MM.1S (cell line): ENCODE data around the gene SURF1.
A peak's percentile ranks its signal among the peaks of the same experiment; 100 is the strongest.

Experiments
- DNase-seq: peaks from one replicate; pipeline ENCODE4 v3.0.0-alpha.2; 2015
- H2AFZ ChIP-seq: fragments of 300-600 bp; sonication (generic); 2 replicates; pipeline ENCODE4 v1.6.0; 2016; ENCODE audit warnings: antibody characterized with exemption, low read length
- H3F3A ChIP-seq: fragments of 300-600 bp; sonication (generic); 2 replicates; pipeline ENCODE4 v1.6.1; 2016; ENCODE audit warnings: mild to moderate bottlenecking, antibody characterized with exemption, low read length, moderate library complexity, mixed read lengths; ENCODE audit not compliant: insufficient read depth
- H3K27ac ChIP-seq: fragments of 300-600 bp; sonication (generic); 2 replicates; pipeline ENCODE4 v1.5.1; 2016; ENCODE audit warnings: mild to moderate bottlenecking, low read length
- H3K27me3 ChIP-seq: fragments of 300-600 bp; sonication (generic); replicated peaks from 2 replicates; pipeline ENCODE4 v1.6.0; 2016; ENCODE audit warnings: low read length; ENCODE audit not compliant: insufficient read depth
- H3K36me3 ChIP-seq: fragments of 300-600 bp; sonication (generic); replicated peaks from 2 replicates; pipeline ENCODE4 v1.6.1; 2016; ENCODE audit warnings: mild to moderate bottlenecking, low read length, mixed read lengths; ENCODE audit not compliant: insufficient read depth
- H3K4me1 ChIP-seq: fragments of 300-600 bp; sonication (generic); 2 replicates; pipeline ENCODE4 v1.6.1; 2016; ENCODE audit warnings: low read length, mixed read lengths
- H3K4me2 ChIP-seq: fragments of 300-600 bp; sonication (generic); 2 replicates; pipeline ENCODE4 v1.6.0; 2016; ENCODE audit warnings: low read depth, low read length
- H3K4me3 ChIP-seq: fragments of 300-600 bp; sonication (generic); 2 replicates; pipeline ENCODE4 v1.5.1; 2016; ENCODE audit warnings: low read length, mixed read lengths
- H3K79me2 ChIP-seq: fragments of 300-600 bp; sonication (generic); 2 replicates; pipeline ENCODE4 v1.6.1; 2016; ENCODE audit warnings: mixed run types, low read length, mixed read lengths
- H3K9ac ChIP-seq: fragments of 300-600 bp; sonication (generic); 2 replicates; pipeline ENCODE4 v1.6.1; 2016; ENCODE audit warnings: low read length, mixed read lengths
- H3K9me2 ChIP-seq: fragments of 300-600 bp; sonication (generic); replicated peaks from 2 replicates; pipeline ENCODE4 v1.6.1; 2016; ENCODE audit warnings: mild to moderate bottlenecking, low read length, mixed read lengths; ENCODE audit not compliant: insufficient read depth
- H3K9me3 ChIP-seq: fragments of 300-600 bp; sonication (generic); replicated peaks from 2 replicates; pipeline ENCODE4 v1.6.1; 2016; ENCODE audit warnings: mild to moderate bottlenecking, low read length, mixed read lengths; ENCODE audit not compliant: insufficient read depth
- H4K20me1 ChIP-seq: fragments of 300-600 bp; sonication (generic); 2 replicates; pipeline ENCODE4 v1.6.1; 2016; ENCODE audit warnings: mild to moderate bottlenecking, low read length, moderate library complexity, mixed read lengths; ENCODE audit not compliant: insufficient read depth
- CTCF ChIP-seq: fragments of 300-600 bp; sonication (generic); IDR thresholded peaks from 2 replicates; pipeline ENCODE4 v1.5.1; 2016; ENCODE audit warnings: antibody characterized with exemption, low read length, mixed read lengths
- EZH2 ChIP-seq: fragments of 300-600 bp; sonication (generic); optimal IDR thresholded peaks from 2 replicates; pipeline ENCODE3; 2017; ENCODE audit warnings: low read depth, mild to moderate bottlenecking, antibody characterized with exemption, low read length, mixed read lengths
- EZH2phosphoT487 ChIP-seq: fragments of 300-600 bp; sonication (generic); IDR thresholded peaks from 2 replicates; pipeline ENCODE4 v1.6.1; 2018; ENCODE audit warnings: antibody characterized with exemption, low read length

The SURF1 gene

GRCh38 chr9:133351908-133352634, 4.2 kb downstream of the SURF1 start:
- peaks cover 17% of the 10 kb centered on the region for H3K36me3 ChIP-seq

GRCh38 chr9:133351526-133351907, 4.8 kb downstream of the SURF1 start:
- Histone ChIP-seq H3K4me3 (no peak overlapping the region), H3K36me3 (peaks cover 17% of the 10 kb centered on the region), H3K79me2 (peaks cover 60% of the 10 kb centered on the region), H3K4me1 (peaks cover 13% of the 10 kb centered on the region; the same call in 1 of the 2 replicates), H3K9me3 (no peaks in the 10 kb centered on the region), H3K27ac (no peak overlapping the region), H3K9me2 (no peaks in the 10 kb centered on the region), H3F3A (peaks cover 70% of the 10 kb centered on the region), H3K9ac (no peak overlapping the region), H4K20me1 (peaks cover 11% of the 10 kb centered on the region), H3K27me3 (no peaks in the 10 kb centered on the region), H2AFZ (no peak overlapping the region), H3K4me2 (no peak overlapping the region)
- DNase-seq, result no peak
- TF ChIP-seq EZH2 (no peak), EZH2phosphoT487 (no peak), CTCF (no peak)

More at GRCh38 chr9:133351908-133352634, 4.2 kb downstream of the SURF1 start:
- peak; percentile 66 for DNase-seq
- peaks cover 11% of the 10 kb centered on the region for H4K20me1 ChIP-seq
- no peaks in the 10 kb centered on the region for H3K9me3 ChIP-seq
- peaks cover 11% of the 10 kb centered on the region; the same call in 1 of the 2 replicates for H3K4me1 ChIP-seq
- peaks cover 60% of the 10 kb centered on the region for H3K79me2 ChIP-seq
- H3K27ac ChIP-seq, result no peak overlapping the region
- H3K9ac ChIP-seq, result no peak overlapping the region
- no peaks in the 10 kb centered on the region for H3K27me3 ChIP-seq
- H3K9me2 ChIP-seq, result no peaks in the 10 kb centered on the region
- no peak overlapping the region for H3K4me2 ChIP-seq
- H3F3A ChIP-seq, result peaks cover 70% of the 10 kb centered on the region
- H3K4me3 ChIP-seq, result no peak overlapping the region
- no peak overlapping the region for H2AFZ ChIP-seq
- no peak for TF ChIP-seq EZH2
- no peak for TF ChIP-seq EZH2phosphoT487
- peak; percentile 62 for TF ChIP-seq CTCF

- Histone ChIP-seq H2AFZ (no peak overlapping the region), H3K4me1 (peaks cover 17% of the 10 kb centered on the region; the same call in 1 of the 2 replicates), H3K4me2 (peak overlapping the region; percentile 97; the same call in 1 of the 2 replicates), H3K27me3 (no peaks in the 10 kb centered on the region), H3K9me3 (no peaks in the 10 kb centered on the region), H3K4me3 (peak overlapping the region; percentile 97; the same call in 1 of the 2 replicates), H3K79me2 (peaks cover 62% of the 10 kb centered on the region), H4K20me1 (peaks cover 11% of the 10 kb centered on the region), H3F3A (peaks cover 63% of the 10 kb centered on the region), H3K36me3 (peaks cover 17% of the 10 kb centered on the region), H3K9me2 (no peaks in the 10 kb centered on the region), H3K27ac (no peak overlapping the region; the same call in 1 of the 2 replicates), H3K9ac (no peak overlapping the region; the same call in 1 of the 2 replicates)
- TF ChIP-seq EZH2phosphoT487, result no peak
- no peak for TF ChIP-seq CTCF
- no peak for TF ChIP-seq EZH2
- DNase-seq, result no peak
Observed at GRCh38 chr9:133349965-133350616, 6.2 kb downstream of the SURF1 start.
